RWPE1 (cell line): ENCODE data around the gene IFITM1.
A peak's percentile ranks its signal among the peaks of the same experiment; 100 is the strongest.
"Not testable (repeated sequence)": the region's sequence is repeated elsewhere in the genome, so short reads cannot be mapped to it uniquely, and the experiment has no call there.

ENCODE experiments used
- CTCF ChIA-PET: fragments of 350-600 bp; sonication (Branson Sonifier 250); formaldehyde crosslinking; extraction: SDS; loops from one replicate; lab custom pipeline; 2021; lab: Yijun Ruan, JAX
- POLR2A ChIA-PET: fragments of 400-600 bp; formaldehyde crosslinking; extraction: SDS; loops from one replicate; lab custom pipeline; 2020; ENCODE audit warnings: antibody characterized with exemption; ENCODE audit not compliant: low non-redundant PET; lab: Yijun Ruan, JAX
- DNase-seq: peaks from one replicate; pipeline ENCODE4 v3.0.0; 2012; ENCODE audit warnings: low spot score
- H3K27ac ChIP-seq: fragments of 450-650 bp; 2 replicates; pipeline ENCODE4 v1.5.1; 2017
- TF ChIP-seq, protein P1 (sequence below): fragments of 450-650 bp; conservative IDR thresholded peaks from 2 replicates; pipeline ENCODE4 v1.5.1; 2017; ENCODE audit warnings: low read depth, mild to moderate bottlenecking

Gene IFITM1

DNA sequence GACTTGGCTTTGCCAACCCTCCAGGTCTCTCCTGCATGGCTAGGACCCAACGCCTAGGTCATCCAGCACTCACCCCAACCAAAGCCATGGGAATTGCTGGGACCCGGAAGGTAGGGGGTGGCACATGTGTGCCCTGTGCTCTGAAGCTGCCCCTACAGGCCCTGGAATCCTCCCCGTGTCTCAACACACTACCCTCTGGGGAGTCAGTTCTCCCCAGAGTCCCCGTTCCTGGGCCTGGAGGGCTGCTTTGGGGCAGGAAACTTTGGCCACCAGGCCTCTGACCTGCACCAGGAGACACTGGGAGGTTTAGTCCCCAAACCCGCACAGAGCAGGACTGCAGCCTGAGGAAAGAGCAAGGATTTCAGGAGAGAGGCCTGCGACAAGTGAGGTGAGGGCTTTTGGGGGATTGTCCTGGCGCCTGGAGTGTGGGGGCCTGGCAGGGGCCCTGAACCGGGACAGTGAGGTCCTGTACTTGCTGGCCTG is 495 bp upstream of the IFITM1 start:
- ChIA-PET POLR2A (no interaction called here), CTCF (interaction anchor here (0.7 kb wide), 1 partner anchor 1252 kb away, joined by 3 read pairs; no protein-coding TSS in a partner anchor)
- DNase-seq: no peak
- peak overlapping the region; percentile 96 for H3K27ac ChIP-seq
- TF ChIP-seq, protein P1, sequence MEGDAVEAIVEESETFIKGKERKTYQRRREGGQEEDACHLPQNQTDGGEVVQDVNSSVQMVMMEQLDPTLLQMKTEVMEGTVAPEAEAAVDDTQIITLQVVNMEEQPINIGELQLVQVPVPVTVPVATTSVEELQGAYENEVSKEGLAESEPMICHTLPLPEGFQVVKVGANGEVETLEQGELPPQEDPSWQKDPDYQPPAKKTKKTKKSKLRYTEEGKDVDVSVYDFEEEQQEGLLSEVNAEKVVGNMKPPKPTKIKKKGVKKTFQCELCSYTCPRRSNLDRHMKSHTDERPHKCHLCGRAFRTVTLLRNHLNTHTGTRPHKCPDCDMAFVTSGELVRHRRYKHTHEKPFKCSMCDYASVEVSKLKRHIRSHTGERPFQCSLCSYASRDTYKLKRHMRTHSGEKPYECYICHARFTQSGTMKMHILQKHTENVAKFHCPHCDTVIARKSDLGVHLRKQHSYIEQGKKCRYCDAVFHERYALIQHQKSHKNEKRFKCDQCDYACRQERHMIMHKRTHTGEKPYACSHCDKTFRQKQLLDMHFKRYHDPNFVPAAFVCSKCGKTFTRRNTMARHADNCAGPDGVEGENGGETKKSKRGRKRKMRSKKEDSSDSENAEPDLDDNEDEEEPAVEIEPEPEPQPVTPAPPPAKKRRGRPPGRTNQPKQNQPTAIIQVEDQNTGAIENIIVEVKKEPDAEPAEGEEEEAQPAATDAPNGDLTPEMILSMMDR: no peak

- DNase-seq, POLR2A ChIA-PET, CTCF ChIA-PET: not testable (repeated sequence)
- H3K27ac ChIP-seq: peak overlapping the region; percentile 96
Measured at GRCh38 chr11:314554-314875, 675 bp downstream of the IFITM1 start.

GRCh38 chr11:315051-315481 is 1.2 kb downstream of the IFITM1 start:
- no peak for DNase-seq
- ChIA-PET CTCF (interaction anchor here (0.6 kb wide), 1 partner anchor 1234 kb away, joined by 4 read pairs; no protein-coding TSS in a partner anchor), POLR2A (no interaction called here)
- peak overlapping the region; percentile 96 for H3K27ac ChIP-seq
- TF ChIP-seq, protein P1: no peak

GRCh38 chr11:315516-315994 is 1.7 kb downstream of the IFITM1 start:
- CTCF ChIA-PET: interaction anchor here (0.6 kb wide), 1 partner anchor 1234 kb away, joined by 4 read pairs; no protein-coding TSS in a partner anchor
- peak overlapping the region; percentile 96 for H3K27ac ChIP-seq
- POLR2A ChIA-PET: interaction anchor here (1.3 kb wide), 1 partner anchor 40 kb away, joined by 3 read pairs; no protein-coding TSS in a partner anchor
- no peak for DNase-seq
- TF ChIP-seq, protein P1: no peak

DNA sequence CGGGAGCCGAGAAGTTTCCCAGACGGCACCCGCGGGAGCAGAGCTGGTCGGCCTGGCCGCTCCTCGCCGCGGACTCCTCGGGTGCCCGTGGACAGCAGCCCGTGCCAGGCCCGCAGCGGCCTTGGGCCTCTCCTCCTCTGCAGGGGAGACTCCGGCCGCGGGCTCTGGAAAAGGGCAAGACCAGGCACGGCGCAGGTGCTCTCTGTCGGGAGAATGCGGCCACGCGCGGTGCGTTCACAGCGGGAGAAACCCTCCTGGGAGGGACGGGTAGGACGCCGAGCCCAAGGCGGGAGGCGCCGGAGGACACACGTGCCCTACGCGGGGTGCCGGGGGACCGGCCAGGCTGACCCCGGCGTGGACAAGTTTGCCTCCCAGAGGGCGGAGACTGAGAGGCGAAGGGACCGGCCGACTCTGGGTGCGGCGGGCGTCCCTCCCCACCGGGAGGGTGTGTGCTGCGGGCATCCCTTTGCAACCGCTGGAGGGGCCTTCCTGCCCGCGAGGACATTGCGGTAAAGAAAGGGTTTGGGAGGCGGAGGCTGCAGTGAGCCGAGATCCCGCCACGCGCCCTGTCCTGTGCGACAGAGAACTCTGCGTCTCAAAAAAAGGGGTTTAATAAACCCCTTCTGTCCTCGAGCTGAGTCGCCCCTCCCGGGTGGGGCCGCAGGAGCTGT is 2.3 kb downstream of the IFITM1 start:
- CTCF ChIA-PET: no interaction called here
- peak overlapping the region; percentile 96 for H3K27ac ChIP-seq

GRCh38 chr11:316891-317301 is 3.1 kb downstream of the IFITM1 start:
- POLR2A ChIA-PET: no interaction called here
- CTCF ChIA-PET: no interaction called here
- TF ChIP-seq, protein P1: no peak
- H3K27ac ChIP-seq: peak overlapping the region; percentile 96
- DNase-seq: no peak

More for the DNA sequence above, 2.3 kb downstream of the IFITM1 start:
- POLR2A ChIA-PET: interaction anchor here (1.3 kb wide), 1 partner anchor 40 kb away, joined by 3 read pairs; no protein-coding TSS in a partner anchor
- TF ChIP-seq, protein P1: no peak
- DNase-seq: no peak

DNA sequence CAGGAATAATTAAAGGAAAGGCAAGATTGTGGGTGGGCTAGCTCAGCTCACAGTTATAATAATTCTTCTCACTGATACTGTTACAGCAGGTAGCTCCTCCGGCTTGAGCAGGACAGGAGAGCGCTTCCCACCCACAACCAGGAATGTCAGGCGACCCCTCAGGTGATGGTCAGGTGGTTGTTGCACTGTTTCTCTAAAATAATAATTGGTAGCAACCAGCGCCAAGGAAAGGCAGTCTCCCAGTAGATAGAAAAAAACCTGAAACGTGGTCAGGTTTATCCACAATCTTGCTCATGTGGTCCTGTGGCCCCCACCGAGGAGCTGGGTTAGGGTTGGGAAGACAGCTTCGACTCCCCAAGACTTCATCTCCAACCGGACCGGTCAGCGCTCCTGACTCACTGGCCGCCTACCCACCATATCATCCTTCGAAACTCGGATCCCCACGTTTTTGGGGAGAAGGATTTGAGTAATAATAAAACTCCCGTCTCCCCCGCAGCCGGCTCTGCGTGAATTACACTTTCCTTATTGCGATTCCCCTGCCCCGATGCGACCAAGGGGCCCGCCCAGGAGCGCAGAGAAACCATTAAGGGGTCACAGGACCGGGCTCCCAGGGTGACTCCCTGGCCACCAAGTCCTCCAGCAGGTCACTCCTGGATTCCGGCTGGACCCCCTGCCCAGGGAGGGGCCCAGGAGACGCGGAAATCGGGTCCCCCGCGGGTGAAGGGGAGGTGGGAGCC is 4.0 kb downstream of the IFITM1 start:
- POLR2A ChIA-PET, CTCF ChIA-PET, DNase-seq: not testable (repeated sequence)

DNA sequence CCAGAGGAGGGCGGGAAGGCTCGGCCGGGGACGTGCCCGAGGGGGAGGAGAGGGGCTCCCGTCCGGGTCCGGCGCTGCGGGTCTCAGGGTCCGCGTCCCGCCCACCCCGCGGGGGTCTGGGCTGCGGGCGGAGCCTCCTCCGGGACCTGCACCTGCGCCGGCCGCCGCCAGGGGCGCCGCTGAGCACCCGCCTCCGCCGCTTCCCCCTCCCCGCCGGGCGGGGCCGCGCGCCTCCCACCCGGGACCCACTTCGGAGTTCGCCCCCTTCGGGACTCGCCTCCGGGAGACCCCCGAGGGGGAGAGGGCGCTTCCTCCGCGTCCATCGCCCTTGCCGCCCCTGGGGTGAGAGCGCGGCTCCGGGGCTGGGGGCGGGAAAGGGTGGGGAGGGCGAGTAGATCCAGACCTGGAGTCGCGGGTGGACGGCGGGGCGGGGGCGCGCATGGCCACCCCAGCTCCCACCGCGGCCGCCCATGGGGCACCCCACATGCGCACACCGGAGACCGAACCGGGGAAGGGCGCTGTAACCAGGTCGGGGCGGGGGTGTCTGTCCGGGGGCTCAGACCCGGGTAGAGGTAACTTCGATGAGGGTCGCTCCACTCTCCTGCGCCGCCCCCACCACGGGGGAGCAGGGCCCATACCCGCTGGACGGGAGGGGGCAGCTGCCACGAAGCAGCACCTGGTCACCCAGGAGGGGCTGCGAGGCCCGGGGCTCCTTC is 4.7 kb downstream of the IFITM1 start:
- POLR2A ChIA-PET: not testable (repeated sequence)

More for the DNA sequence above, 4.0 kb downstream of the IFITM1 start:
- peak overlapping the region; percentile 70 for H3K27ac ChIP-seq

DNA sequence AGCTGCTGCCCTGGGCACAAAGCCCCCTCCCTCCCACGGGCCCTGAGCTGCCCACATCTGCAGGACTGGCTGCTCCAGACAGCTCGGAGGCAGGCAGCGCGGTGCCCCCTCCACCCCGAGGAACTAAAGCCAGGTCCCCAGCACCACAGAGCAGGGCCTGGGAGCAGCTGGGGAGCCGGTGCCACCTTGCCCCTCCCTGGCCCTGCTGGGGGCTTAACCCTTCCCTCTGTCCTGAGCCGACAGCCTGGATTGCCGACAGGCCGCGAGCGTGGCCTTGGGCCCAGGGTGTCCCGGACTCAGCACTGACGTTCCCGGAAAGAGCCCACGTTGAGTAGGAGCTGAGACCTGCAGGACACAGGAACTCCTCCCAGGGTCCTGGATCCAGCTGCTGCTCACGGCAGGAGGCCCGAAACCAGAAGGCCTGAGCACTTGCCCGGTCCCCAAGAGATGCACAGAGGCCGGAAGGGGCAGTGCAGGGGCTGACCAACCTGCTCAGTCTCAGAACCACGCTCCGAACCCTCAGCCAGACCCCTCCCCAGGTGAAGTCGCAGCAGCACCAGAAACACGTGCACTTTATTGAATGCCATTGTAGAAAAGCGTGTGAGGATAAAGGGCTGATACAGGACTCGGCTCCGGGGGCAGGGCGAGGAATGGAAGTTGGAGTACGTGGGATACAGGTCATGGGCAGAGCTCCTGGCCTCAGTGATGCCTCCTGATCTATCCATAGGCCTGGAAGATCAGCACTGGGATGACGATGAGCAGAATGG is 5.5 kb downstream of the IFITM1 start:
- DNase-seq, POLR2A ChIA-PET: not testable (repeated sequence)
- CTCF ChIA-PET: interaction anchor here (0.6 kb wide), 1 partner anchor 15 kb away, joined by 4 read pairs; no protein-coding TSS in a partner anchor
- peak overlapping the region; percentile 96 for H3K27ac ChIP-seq

More for the DNA sequence above, 4.7 kb downstream of the IFITM1 start:
- DNase-seq, CTCF ChIA-PET: not testable (repeated sequence)
- peak overlapping the region; percentile 96 for H3K27ac ChIP-seq
